Esophagus squamous epithelium (tissue), 5 donors: Measurements from ENCODE around the gene BPIFB3. TPM values are rescaled to one million over a fixed set of nuclear protein-coding genes. Genes with fewer than 3 reads are reported as not detected.
"Not testable (repeated sequence)": the region's sequence is repeated elsewhere in the genome, so short reads cannot be mapped to it uniquely, and the experiment has no call there.

Experiments
- DNase-seq: peaks from one replicate; lab custom pipeline; 2025; lab: John Stamatoyannopoulos, UW
- H3K27ac ChIP-seq, 4 donors: fragments of 200-600 bp; sonication (generic); one replicate each; pipeline ENCODE4 v1.5.1; 2016 to 2019; ENCODE audit warnings: mild to moderate bottlenecking in 1 of 4
- H3K27me3 ChIP-seq, 4 donors: fragments of 200-600 bp; sonication (generic); 1 replicate in 3 of 4; 2 replicates in 1 of 4; pipeline versions ENCODE4 v1.5.1 to v1.6.0; 2017 to 2021; ENCODE audit warnings: antibody characterized with exemption in 1 of 4
- H3K36me3 ChIP-seq, 3 donors: fragments of 200-600 bp; sonication (generic); one replicate each; pipeline ENCODE4 v1.5.1; 2016 to 2019
- H3K4me1 ChIP-seq, 3 donors: fragments of 200-600 bp; sonication (generic); one replicate each; pipeline ENCODE4 v1.5.1; 2017 to 2019
- H3K4me3 ChIP-seq, 4 donors: fragments of 200-600 bp; sonication (generic); 1 replicate in 3 of 4; 2 replicates in 1 of 4; pipeline ENCODE4 v1.5.1; 2016 to 2019; ENCODE audit warnings: mild to moderate bottlenecking in 2 of 4, moderate library complexity in 1 of 4
- H3K9me3 ChIP-seq, 3 donors: fragments of 200-600 bp; sonication (generic); one replicate each; pipeline ENCODE4 v1.5.1; 2016 to 2019
- CTCF ChIP-seq, 6 experiments: fragments of 450-650 bp in 4 of 6; fragments of 200-600 bp in 2 of 6; sonication (generic) in 2 of 6; IDR thresholded peaks; one replicate each; pipeline ENCODE4 v1.5.1; 2016 to 2019; ENCODE audit warnings: antibody characterized with exemption in 6 of 6, mild to moderate bottlenecking in 4 of 6, moderate library complexity in 4 of 6
- POLR2A ChIP-seq, 4 donors: fragments of 450-650 bp; IDR thresholded peaks; one replicate each; pipeline ENCODE4 v1.6.1; 2017; ENCODE audit warnings: antibody characterized with exemption in 4 of 4, mild to moderate bottlenecking in 4 of 4, moderate library complexity in 3 of 4
- WGBS, 2 donors: methylation state at CpG; one replicate each; pipeline ENCODE4 v1.1.5; 2018; 5-methylcytosine and 5-hydroxymethylcytosine counted together
- intact Hi-C: fragments of 100-400 bp; cut with DNase I; formaldehyde crosslinking; loops from one replicate; pipeline ENCODE4 v1.15.0; 2022
- total RNA-seq, 4 donors: library from RNA; depleted of rRNA; stranded (reverse); fragments of >200 nt; gene quantifications; one replicate each; pipeline ENCODE4 v1.1.0, GENCODE V29; 2016
- donor health status: DM: yes; HTN: yes; CAD: no.

BPIFB3 gene
- total RNA-seq, 4 donors from 2014 or later = not detected

GRCh38 chr20:33119725-33120720 is 66.3 kb downstream of the BPIFB3 start:
- Histone ChIP-seq H3K4me1 (no peaks in the 10 kb centered on the region), H3K4me3 (no peak overlapping the region), H3K36me3 (no peaks in the 10 kb centered on the region), H3K27ac (no peak overlapping the region), H3K9me3 (peaks cover 0 to 9% (median 0%) of the 10 kb centered on the region in 3 donors), H3K27me3 (peaks cover 0 to 38% (median 0%) of the 10 kb centered on the region in 4 donors)
- intact Hi-C loops = no loop called here
- DNase-seq = no peak
- 60 to 61% methylated on average over 3 of the region's 3 CpGs for WGBS, 2 donors
- TF ChIP-seq POLR2A (IDR thresholded peaks at IDR 0.05) (no peak), CTCF (IDR thresholded peaks at IDR 0.05) (no peak)

GRCh38 chr20:33120934-33121333 is 67.2 kb downstream of the BPIFB3 start:
- no peak for DNase-seq
- Histone ChIP-seq H3K36me3 (no peaks in the 10 kb centered on the region), H3K27ac (no peak overlapping the region), H3K27me3 (peaks cover 0 to 47% (median 0%) of the 10 kb centered on the region in 4 donors), H3K4me1 (no peaks in the 10 kb centered on the region), H3K9me3 (peaks cover 0 to 9% (median 0%) of the 10 kb centered on the region in 3 donors), H3K4me3 (no peak overlapping the region)
- 95 to 96% methylated on average over 2 to 3 of the region's 3 CpGs for WGBS, 2 donors
- intact Hi-C loops = no loop called here
- TF ChIP-seq POLR2A (IDR thresholded peaks at IDR 0.05) (no peak), CTCF (IDR thresholded peaks at IDR 0.05) (no peak)

- intact Hi-C loops, DNase-seq, H3K4me3 ChIP-seq, H3K27ac ChIP-seq, H3K36me3 ChIP-seq, H3K4me1 ChIP-seq, H3K9me3 ChIP-seq: not testable (repeated sequence)
- peaks cover 0 to 60% (median 0%) of the 10 kb centered on the region in 4 donors for H3K27me3 ChIP-seq
- WGBS, 2 donors = 22 to 63% methylated on average over 1 of the region's 1 CpG
These were observed 68.6 kb downstream of the BPIFB3 start for GRCh38 chr20:33122297-33122696.

Other genes with a start within 250 kb of the BPIFB3 start
- gene MAPRE1, start 233.9 kb upstream of the BPIFB3 start, total RNA-seq = 10 to 100 TPM; 50.8 to 76.5 (median 73.7) TPM
- gene EFCAB8, start 195.0 kb upstream of the BPIFB3 start, total RNA-seq = under 1 TPM in 1 of 4 donors, not detected in 3; 0.38 TPM
- not detected for gene SUN5, start 49.5 kb upstream of the BPIFB3 start, total RNA-seq
- 10 to 100 TPM in 1 of 4 donors, 1 to 10 TPM in 1, under 1 TPM in 1, not detected in 1; 0.19 to 93.5 (median 1.6) TPM for gene BPIFB2, start 46.2 kb upstream of the BPIFB3 start, total RNA-seq
- gene BPIFB6, start 22.3 kb upstream of the BPIFB3 start, total RNA-seq = not detected
- gene BPIFB4, start 25.7 kb downstream of the BPIFB3 start, total RNA-seq = not detected
- gene BPIFA2, start 114.3 kb downstream of the BPIFB3 start, total RNA-seq = not detected
- gene BPIFA3, start 163.4 kb downstream of the BPIFB3 start, total RNA-seq = not detected
- gene BPIFA1, start 182.1 kb downstream of the BPIFB3 start, total RNA-seq = not detected
- 10 to 100 TPM in 1 of 4 donors, 1 to 10 TPM in 1, under 1 TPM in 1, not detected in 1; 0.38 to 99.4 (median 4.3) TPM for gene BPIFB1, start 229.3 kb downstream of the BPIFB3 start, total RNA-seq